NCI-H146 treated with DMSO at 0.1 percent for 48 hours (cell line): ENCODE results near the gene EBF3.

ENCODE experiments used
- DNase-seq: peaks from one replicate; lab custom pipeline; 2025; ENCODE audit not compliant: unreplicated experiment; lab: John Stamatoyannopoulos, UW

EBF3 gene

DNA sequence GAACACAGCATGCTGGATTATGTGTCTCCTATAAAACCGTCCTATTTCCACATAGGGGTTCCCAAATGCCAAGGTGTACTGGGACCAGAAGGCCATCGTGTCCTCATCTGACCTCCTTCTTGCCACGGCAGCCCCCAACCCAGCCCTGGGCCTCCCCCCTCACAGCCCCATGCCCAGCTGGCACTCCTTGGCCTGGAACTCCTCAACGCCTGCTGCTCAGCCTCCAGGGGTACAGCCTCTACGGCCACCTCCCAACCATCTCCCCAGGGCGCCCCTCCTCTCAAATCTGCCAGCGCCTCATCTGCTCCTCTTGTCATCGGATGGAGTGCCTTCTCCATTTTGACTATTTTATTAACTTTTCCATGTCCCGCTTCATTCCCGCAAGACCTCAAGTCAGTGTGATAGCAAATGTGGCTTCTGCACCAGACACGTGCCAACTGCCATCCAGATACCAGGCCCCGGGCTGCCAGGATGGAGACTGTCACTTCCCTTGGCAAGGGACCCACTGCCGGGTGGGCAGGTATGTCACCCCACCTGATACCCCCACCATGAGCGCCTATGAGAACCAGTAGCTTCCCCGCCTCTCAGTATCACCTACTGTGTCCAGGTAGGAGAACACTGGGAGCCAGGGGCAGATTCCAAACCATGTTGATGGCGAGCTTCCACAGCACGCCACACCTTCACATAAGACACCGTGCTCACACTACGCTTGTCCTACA is 106.7 kb downstream of the EBF3 start:
- DNase-seq, result no peak

DNA sequence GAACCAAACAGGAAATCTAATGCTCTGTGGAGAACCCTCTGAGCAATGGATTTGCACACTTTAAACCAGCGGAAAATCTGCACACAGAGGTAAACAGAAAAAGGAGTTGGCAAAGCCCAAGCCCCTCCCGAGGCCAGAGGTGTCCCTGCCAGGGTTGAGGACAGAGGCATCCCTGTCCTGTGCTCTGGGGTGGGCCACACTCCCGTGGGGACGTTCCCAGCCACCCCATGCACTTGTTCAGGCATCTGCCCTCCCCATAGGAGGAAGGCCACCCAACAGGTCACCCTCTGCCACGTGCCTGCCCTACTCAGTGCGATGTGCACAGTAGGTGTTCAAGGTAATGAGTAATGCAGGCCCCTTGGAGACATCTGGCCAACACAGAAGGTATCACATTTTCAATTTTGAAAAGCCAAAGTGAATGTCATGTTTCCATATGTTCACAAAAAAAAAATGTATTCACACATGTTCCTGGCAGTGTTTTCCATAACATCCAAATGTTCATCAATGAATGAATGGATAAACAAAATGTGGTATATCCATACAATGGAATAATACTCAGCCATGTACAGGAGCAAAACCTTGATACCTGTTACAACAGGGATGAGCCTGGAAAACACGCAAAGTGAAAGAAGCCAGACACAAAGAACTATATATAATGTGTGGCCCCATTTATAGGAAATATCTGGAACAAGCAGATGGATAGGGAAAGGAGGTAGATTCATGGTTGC is 108.1 kb downstream of the EBF3 start:
- no peak for DNase-seq

DNA sequence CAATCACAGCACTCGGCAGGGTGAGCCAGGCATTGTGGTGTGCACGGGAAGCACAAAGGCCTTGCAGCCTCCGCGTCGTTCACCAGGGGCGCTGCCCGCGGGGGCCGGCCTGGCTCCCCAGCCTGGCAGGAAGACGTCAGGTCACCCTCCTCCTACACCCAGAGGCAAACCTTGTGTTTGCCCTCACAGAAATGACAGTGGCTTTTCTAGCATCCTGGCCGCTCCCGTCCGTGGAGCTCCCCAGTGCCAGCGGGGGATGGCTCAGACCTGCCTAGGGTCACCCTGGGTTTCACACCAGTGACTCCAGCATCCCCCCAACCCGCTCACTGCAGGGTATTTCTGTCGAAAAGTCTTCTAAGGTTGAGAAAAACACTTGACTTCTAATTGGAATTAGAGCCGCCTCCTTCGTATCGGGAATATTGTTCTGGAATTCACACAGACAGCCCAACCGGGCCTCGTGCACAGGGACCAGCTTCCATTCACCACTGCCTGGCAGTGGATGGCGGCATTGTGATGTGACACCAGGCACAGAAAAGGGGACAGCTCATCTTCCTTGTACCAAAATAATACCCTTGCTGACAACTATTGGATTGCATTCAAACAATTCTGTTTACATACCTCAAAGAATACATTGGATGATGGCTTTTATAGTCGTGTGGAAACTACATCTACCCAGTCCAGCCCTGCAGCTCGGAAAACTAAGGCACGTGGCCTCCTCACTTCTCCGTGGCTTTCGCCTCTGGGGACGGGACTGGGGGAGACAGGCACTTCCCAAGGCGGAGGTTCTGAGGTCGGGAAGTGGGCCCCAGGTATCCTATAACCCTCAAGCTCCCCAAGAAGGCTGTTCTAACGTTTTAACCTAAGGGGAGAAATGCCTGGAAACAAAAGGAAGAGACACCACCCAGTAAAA is 109.0 kb downstream of the EBF3 start:
- DNase-seq, result no peak

DNA sequence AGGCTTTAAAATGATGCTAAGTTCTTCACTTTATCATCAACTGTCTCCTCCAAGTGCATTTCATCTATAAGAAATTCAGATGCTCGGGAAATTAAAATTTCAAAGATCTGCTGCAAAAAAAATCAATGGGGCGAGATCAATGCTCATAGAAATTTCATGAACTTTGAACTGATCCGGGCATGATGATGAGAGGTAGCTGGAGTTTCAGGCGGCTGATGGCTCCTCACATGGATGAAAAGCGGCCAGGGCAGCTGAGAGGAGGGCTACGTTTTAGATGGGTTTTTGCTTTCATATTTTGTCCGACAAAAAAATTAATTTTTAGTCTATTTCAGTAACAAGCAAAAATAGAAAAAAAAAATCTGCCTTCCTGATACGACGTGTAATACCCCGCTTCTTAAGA is 109.9 kb downstream of the EBF3 start:
- DNase-seq, result no peak

DNA sequence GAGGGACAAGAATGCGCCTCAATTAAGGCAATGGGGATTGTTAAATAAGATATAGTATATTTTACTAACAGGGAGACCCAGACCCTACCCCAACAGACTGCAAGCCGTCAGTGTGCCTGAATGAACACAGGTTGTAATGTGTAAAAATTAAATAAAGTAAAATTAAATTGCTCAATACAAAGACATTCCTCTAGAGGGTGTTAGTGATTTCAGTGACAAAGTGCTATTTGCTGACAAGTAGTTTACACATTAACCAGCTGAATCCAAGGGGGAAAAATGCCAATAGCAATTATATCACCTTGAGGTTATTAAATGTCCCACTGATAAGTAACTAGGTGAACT is 110.5 kb downstream of the EBF3 start:
- no peak for DNase-seq

DNA sequence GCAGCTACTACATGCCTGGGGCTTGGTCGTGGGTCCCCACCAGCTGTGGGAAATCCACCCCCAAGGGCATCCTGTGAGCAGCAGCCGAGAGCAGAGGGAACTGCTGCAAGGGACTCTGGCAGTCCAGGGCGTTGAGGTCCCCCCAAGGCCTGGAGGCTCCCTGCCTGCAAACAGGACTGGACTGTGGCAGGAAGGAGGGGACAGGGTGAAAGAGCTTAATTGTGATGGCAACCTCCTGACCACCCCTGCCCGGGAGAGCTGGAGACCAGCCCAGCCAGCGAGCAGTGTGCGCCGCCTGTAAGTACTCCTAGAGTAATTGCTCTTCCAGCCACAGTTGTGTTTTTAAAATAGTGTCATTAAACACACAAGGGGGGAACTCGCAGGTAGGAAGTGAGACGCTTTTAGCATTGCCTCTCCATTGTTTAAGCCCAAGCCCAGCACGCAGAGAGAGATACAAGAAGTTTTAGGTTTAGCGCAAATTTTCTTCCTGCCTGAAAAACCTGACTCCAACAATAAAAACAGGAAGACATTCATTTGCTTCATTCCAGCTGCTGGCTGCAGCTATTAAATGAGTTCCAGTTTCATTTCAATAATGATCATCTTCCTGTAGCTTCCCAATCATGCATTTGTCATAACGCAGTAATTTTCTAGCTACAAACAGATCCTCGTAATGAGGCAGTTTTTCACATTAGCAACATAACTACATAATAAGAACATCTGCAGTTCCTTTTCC is 111.1 kb downstream of the EBF3 start:
- no peak for DNase-seq

DNA sequence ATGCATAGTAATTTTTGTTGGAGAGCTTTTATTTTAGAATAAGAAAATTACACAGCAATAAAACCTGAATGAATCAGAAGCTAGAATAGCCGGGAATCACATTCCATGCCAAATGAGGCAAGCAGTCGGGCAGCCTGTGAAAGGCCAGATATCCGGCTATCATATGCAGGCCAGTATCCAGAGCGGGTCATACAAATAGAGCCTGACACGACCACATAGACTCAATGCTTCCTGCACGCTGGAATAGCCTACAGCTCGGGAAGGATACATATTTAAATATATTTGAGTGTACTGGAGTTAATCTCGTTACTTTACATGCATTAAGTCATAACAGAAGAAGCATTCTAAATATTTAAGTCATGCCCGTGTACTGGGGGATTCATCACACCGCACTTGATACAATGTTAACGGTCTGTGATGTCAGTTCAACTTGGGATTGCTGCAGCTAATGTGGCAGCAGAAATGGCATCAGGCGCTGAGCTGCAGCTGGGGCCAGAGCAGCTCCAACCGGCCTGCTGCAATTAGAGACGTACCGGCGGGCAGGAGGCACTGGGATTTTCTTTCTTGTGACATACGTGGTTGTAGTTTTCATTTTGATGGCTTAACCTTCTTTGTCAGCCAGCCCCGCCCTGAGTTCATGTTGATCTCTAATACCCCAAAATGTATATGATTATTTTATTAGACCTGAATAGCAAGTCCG is 112.0 kb downstream of the EBF3 start:
- no peak for DNase-seq

DNA sequence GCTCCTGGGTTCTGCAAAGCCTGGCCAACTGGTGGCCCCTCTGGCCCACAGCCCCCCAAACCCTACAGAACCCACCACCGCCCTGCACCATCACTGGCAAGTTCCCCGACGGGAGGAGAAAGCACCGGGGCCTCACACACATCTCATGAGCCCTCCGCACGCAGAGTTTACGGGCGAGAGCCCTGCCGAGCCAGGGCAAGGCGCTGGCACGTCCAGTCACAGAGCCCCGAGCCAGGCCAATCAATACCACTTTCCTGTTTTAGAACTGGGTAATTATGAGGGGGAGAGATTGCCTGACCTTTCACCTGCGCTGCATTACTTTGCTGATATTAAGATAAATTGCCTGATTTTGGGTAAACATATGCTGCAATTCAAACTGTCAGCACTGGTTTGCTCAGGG is 113.3 kb downstream of the EBF3 start:
- no peak for DNase-seq

DNA sequence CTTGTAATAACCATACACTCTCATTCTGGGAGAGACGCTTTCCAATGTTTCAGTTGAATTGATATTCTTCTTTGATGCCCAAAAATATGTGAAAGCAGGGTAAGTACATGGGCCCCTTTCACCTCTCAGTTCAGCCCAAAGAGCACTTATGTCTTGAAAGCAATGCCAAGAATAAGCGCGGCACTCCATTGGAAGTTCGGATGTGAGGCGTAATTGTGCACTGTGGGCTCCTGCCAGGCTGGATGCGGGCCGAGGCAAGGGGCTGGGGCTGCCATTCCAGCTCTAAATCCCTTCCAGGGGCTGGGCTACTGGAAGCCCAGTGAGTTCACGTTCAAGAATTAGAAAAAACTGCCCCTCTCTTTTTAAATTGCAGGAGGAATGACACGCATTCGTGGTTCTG is 113.8 kb downstream of the EBF3 start:
- no peak for DNase-seq

DNA sequence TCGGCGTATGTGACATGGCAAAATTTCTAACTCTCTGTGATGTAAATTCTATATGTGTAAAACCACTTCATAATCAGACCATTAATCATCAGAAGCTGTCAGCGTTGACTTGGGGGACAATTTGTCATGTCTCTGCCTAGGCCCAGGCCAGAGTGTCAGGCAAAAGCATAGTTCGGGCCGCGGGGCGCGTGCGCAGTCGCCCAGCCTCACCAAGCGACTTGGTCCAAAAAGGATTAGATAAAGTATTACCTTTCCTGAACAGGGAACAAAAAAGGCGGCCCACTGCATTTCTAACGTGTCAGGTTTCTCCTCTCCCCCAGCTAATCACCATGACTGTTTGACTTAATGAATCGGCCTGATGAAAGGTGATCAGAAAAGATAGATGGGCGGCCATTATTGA is 114.2 kb downstream of the EBF3 start:
- no peak for DNase-seq

DNA sequence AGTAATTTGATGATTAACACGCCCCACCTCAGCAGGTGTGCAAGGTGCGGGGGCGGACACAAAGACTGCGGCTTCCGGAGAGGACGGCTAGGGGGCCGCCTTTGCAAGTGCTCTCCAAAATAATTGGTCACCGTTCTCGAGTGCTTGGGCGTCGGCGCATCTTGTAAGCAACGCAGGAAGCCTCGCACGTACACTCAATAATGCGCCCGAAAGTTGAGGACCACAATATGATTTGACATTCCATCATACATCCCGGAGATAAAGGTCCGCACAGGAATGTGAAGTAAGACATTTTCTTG is 114.7 kb downstream of the EBF3 start:
- DNase-seq, result no peak

DNA sequence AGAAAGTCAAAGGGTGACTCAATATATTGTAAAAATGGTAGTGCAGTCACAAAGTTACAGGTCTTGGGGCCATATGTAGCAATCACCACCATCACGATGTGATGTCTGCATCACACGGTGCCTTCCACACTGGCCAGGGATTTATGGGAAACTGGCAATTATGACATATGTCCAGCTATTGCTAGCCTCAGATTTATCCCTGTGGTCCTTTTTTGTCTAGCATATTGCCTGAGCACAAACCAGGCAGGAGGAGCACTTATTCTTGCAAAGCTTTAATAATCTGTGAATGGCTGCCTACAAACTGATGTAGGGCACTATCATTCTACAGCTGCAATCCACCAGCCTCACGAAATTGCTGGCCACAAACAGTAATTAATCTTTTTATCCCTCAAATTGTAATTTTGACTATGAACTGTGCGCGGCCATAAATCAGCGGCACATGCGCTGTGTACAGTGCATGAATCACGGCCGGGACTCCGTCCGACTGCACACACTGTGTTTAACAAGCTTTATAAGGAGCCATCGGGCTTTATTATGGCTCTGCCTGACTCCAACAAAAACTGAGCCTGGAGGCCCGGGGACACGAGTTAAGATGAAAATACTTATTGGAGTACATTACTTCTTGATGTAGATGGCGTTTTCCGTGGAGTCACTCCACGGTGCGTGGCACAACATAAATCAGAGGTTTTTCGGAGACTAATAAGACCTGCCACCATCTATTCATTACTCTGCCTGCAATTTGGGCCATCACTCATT is 115.2 kb downstream of the EBF3 start:
- DNase-seq, result no peak

DNA sequence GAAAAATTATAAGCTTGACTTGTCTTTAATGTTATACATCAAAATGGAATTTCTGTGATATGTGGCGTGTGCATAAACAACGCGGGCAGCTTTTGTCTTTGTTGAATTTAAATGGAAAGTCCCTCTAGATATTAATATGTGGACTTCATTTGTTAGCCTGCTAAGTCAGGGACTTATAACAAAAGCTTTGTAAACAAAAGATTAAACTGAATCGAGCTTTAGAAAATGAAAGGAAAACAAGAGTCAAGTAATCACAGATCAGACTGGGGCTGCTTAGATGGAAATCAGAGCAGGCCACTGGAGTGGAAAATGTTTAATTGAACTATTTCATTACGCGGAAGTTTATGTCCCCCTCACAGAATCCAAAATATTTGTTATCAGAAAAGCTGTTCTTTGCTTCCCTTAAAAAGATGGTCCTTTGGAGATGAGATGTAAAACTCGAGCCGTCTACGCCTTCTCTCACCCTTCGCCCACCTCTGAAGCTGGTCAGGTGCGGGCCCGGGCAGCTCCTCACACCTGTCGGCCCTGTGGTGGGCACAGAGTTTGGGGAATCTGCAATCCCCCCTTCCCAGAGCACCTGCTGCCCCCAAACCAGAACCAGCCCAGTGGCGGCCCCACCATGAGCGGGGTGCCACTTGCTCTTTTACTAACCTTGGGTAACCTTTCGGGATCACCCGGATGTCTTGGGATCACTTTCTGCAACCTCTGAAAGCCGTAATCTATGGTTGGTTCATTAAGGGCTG is 116.2 kb downstream of the EBF3 start:
- no peak for DNase-seq

DNA sequence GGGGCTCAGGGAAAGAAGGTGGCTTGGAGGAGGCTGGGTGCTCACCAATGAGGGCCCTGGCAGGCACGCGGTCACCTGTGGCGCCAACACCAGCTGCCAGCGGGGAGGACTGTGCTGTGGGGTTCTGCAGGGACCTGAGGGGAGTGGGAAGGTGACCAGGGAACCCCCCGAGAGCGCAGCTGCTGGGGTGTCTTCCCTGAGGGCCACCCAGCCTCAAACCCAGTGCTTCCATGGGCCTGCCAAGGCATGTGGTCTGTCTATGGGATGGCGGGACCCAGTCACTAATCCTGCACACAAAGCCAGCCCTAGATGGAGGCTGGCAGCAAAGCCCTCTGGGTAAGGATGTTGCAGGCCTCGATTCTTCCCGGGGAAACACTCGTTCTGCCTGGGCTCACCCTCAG is 117.1 kb downstream of the EBF3 start:
- DNase-seq, result no peak

DNA sequence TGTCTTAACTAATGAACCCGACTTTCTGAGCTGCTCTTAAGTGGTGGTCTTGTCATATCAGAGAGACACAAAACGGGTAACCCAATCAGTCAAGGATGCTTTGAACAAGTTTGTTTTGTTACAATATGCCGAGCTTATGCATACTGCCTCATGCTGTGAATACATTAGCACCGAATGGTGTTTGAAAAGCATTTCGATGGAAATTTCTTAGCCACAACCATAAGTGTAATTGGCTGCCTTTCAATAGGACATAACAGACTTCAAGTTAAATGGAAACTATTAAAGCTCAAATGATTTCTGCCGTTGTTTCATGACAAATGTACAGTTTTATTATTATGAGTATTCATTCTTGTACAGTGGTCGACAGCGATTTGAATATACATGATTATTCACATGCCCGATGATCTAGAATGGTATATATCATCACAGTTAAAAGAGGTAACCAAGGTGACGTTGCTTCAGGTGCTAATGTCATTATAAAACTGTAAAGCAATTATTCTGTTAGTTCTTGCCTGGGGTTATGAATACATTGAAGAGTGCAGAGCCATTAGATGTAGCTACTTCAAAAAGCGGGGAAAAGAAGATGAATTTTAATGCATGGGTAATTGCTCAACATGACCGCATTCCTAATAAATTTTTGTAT is 118.8 kb downstream of the EBF3 start:
- DNase-seq, result no peak

DNA sequence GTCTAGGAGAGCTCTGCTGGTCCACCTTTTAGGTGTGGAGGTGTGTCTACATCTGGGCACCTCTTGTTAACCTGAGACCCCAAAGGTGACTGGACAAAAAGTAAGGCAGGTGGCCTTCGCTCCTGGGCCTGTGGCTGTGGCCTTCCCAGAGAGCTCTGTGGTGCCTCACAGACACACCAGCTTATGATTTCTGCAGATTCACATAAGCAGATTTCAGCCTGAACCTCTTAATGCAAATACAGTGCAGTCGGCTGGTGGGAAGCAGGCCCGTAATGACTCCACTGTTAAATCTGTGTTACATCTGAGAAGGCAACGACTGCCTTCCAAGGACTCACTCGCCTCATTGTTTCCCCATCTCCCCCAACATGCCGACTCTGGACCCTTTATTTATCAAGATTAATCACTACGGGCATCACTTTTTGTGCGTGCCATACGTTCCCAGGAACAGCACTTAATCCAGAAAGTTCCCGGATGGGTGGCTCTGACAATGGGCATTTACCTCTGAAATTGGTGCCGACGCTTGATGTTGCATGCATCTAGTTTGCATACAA is 119.8 kb downstream of the EBF3 start:
- DNase-seq, result no peak

DNA sequence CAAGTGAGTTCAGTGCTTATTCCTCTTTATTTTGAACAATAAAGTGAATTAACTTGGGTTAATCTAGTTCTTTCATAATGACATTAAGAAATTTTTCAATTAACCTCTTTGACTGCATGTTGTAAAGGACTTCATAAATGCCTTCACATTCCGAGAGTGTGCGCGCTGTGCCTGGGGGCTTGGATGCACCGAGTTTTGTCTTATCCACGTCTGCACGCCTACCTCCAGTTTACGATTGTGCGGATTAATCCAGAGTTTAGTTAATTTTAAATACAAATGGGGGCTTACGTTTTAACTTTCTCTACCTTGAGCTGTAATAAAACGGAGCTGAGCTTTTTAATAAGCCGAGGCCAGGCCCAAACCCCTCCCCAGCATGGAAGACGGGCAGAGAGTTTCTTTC is 120.4 kb downstream of the EBF3 start:
- DNase-seq, result no peak

DNA sequence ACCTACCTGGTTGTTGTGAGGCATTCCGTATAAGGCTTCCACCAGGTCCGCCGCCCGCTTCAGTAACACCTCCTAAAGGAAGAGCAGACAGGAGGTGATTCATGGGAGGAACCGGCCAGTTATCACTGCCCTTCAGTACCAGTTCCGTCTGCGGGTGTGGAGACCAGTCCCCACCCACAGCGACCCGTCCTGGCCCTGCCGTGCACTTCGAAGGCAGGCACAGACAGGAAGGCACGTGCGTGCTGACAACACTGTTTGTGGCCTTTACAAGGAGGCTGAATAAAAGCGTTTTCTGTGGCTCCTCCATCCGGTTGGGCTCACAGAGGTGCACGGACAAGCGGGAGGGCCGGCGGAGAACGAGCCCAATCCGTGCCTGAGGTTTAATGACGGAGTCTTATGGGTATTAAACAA is 120.9 kb downstream of the EBF3 start:
- no peak for DNase-seq

DNA sequence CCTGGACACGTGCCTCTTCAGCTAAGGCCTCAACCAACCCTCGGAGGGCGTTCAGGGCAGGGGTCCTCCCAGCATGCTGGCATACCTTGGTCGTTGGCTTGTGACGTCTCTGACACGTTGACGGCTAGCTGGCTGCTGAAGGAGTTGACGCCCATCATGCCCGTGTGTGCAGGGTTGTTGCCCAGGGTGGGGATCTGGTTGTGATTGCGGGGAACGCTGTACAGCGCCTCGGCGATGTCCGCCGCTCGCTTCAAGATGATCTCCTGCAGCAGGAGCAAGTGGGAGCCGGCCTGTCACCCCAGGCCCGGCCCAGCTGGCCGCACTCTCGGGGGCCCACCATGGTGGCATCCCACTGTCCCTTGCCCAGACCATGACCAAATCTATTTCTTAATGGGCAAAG is 122.0 kb downstream of the EBF3 start:
- DNase-seq, result no peak
